ENCODE measurements around the gene FBXO42. TPM values are rescaled to one million over a fixed set of nuclear protein-coding genes. Genes with fewer than 3 reads are reported as not detected.

FBXO42 gene
- total and polyA plus RNA-seq, 2 of the 13 experiments (the other 11 are each of a cell fraction or from before 2014, with no cell fraction given), result 7.6 to 17.5 TPM

- H3K4me3 ChIP-seq (replicated peaks in 1 of 3; ENCODE audit: insufficient read depth in 1 of 3, low read depth in 2 of 3, low read length in 3 of 3), result no peak overlapping the region
- H3K79me2 ChIP-seq (ENCODE audit: insufficient read depth, low read length), result no peaks in the 10 kb centered on the region
- in situ Hi-C loops (cut with HindIII; ENCODE audit: extremely low pct_ligation_motif_present, low pct_unique_long_range_greater_than_20kb), result no loop called here
- no peak overlapping the region for H2AFZ ChIP-seq (ENCODE audit: low read length)
- no peaks in the 10 kb centered on the region for H3K27me3 ChIP-seq (ENCODE audit: control insufficient read depth in 1 of 2, insufficient read depth in 2 of 2, low read length in 2 of 2)
- intact Hi-C loops (cut with micrococcal nuclease; ENCODE audit: unreplicated experiment), result no loop called here
- H3K36me3 ChIP-seq (replicated peaks in 1 of 2; ENCODE audit: control insufficient read depth in 1 of 2, insufficient read depth in 2 of 2, low read length in 2 of 2), result peaks cover 10 to 43% of the 10 kb centered on the region in 2 experiments; a peak in 4 of 5 replicates
- H3K27ac ChIP-seq (ENCODE audit: extremely low read length, insufficient read depth, low read length), result no peak overlapping the region
- no peaks in the 10 kb centered on the region for H3K9me3 ChIP-seq (ENCODE audit: low read length)
- no peak overlapping the region for H3K9ac ChIP-seq (ENCODE audit: insufficient read depth, low read depth, low read length)
- TF ChIP-seq MAFK (conservative IDR thresholded peaks at IDR 0.05 in 1 of 2, IDR thresholded peaks at IDR 0.05 in 1 of 2; ENCODE audit: low read length in 2 of 2) (peak; percentile 41 to 60; a peak in 3 of 4 replicates), IRF9 (CRISPR knock-in tag; IDR thresholded peaks at IDR 0.05; ENCODE audit: borderline replicate concordance) (no peak), MAFF (IDR thresholded peaks at IDR 0.05; ENCODE audit: low read depth, low read length) (peak; percentile 37; the same call in 1 of the 2 replicates)
- no peak for FAIRE-seq
- 95% methylated on average over 3 of the region's 3 CpGs for WGBS (ENCODE audit: low lambda C conversion rate)
- no TSS peak for BruUV-seq (replicated peaks)
- DNase-seq (ENCODE audit: low spot score), result no peak
- ChIA-PET CTCF (ENCODE audit: low intra/inter-chr PET ratio, low total read pairs) (no interaction called here), POLR2A (no interaction called here)
- H3K4me1 ChIP-seq (ENCODE audit: insufficient read depth, low read length), result no peaks in the 10 kb centered on the region
- H4K20me1 ChIP-seq (ENCODE audit: insufficient read depth, low read length), result no peaks in the 10 kb centered on the region
- no peak for ATAC-seq
- H3K4me2 ChIP-seq (ENCODE audit: low read depth, low read length), result no peak overlapping the region
Observed at GRCh38 chr1:16294219-16295212, 57.8 kb downstream of the FBXO42 start.

- H3K4me3 ChIP-seq (replicated peaks in 1 of 3; ENCODE audit: insufficient read depth in 1 of 3, low read depth in 2 of 3, low read length in 3 of 3), result no peak overlapping the region
- POLR2A ChIA-PET, result no interaction called here
- CTCF ChIA-PET (ENCODE audit: low intra/inter-chr PET ratio, low total read pairs), result no interaction called here
- no peak overlapping the region for H3K4me2 ChIP-seq (ENCODE audit: low read depth, low read length)
- intact Hi-C loops (cut with micrococcal nuclease; ENCODE audit: unreplicated experiment), result no loop called here
- no peaks in the 10 kb centered on the region for H4K20me1 ChIP-seq (ENCODE audit: insufficient read depth, low read length)
- H3K27ac ChIP-seq (ENCODE audit: extremely low read length, insufficient read depth, low read length), result no peak overlapping the region
- H3K79me2 ChIP-seq (ENCODE audit: insufficient read depth, low read length), result no peaks in the 10 kb centered on the region
- WGBS (ENCODE audit: low lambda C conversion rate), result 95% methylated on average over 1 of the region's 1 CpG
- no peaks in the 10 kb centered on the region for H3K4me1 ChIP-seq (ENCODE audit: insufficient read depth, low read length)
- in situ Hi-C loops (cut with HindIII; ENCODE audit: extremely low pct_ligation_motif_present, low pct_unique_long_range_greater_than_20kb), result no loop called here
- peaks cover 10 to 49% of the 10 kb centered on the region in 2 experiments; a peak in 4 of 5 replicates for H3K36me3 ChIP-seq (replicated peaks in 1 of 2; ENCODE audit: control insufficient read depth in 1 of 2, insufficient read depth in 2 of 2, low read length in 2 of 2)
- H3K27me3 ChIP-seq (ENCODE audit: control insufficient read depth in 1 of 2, insufficient read depth in 2 of 2, low read length in 2 of 2), result no peaks in the 10 kb centered on the region
- no TSS peak for BruUV-seq (replicated peaks)
- no peak overlapping the region for H2AFZ ChIP-seq (ENCODE audit: low read length)
- no peaks in the 10 kb centered on the region for H3K9me3 ChIP-seq (ENCODE audit: low read length)
- FAIRE-seq (no peak), DNase-seq (ENCODE audit: low spot score) (no peak), ATAC-seq (no peak)
- TF ChIP-seq ZNF33A (CRISPR knock-in tag; IDR thresholded peaks at IDR 0.05; ENCODE audit: borderline replicate concordance) (no peak), ZNF446 (CRISPR knock-in tag; IDR thresholded peaks at IDR 0.05) (no peak), ZNF616 (CRISPR knock-in tag; IDR thresholded peaks at IDR 0.05; ENCODE audit: low read depth) (no peak), THAP9 (CRISPR knock-in tag; IDR thresholded peaks at IDR 0.05; ENCODE audit: borderline replicate concordance) (no peak), RXRA (CRISPR knock-in tag; IDR thresholded peaks at IDR 0.05) (no peak), MTF1 (CRISPR knock-in tag; IDR thresholded peaks at IDR 0.05) (no peak), PHF8 (CRISPR knock-in tag; IDR thresholded peaks at IDR 0.05) (no peak)
- H3K9ac ChIP-seq (ENCODE audit: insufficient read depth, low read depth, low read length), result no peak overlapping the region
Observed at GRCh38 chr1:16293538-16293937, 58.7 kb downstream of the FBXO42 start.
